ENCODE results near the gene GHRL. TPM values are rescaled to one million over a fixed set of nuclear protein-coding genes. Genes with fewer than 3 reads are reported as not detected.

GHRL gene
- total RNA-seq, 5 donors from 2014 or later (not counting 1 experiment from before 2014, with no cell fraction given): 0.29 to 1.7 (median 0.61) TPM; not detected in 1

DNA sequence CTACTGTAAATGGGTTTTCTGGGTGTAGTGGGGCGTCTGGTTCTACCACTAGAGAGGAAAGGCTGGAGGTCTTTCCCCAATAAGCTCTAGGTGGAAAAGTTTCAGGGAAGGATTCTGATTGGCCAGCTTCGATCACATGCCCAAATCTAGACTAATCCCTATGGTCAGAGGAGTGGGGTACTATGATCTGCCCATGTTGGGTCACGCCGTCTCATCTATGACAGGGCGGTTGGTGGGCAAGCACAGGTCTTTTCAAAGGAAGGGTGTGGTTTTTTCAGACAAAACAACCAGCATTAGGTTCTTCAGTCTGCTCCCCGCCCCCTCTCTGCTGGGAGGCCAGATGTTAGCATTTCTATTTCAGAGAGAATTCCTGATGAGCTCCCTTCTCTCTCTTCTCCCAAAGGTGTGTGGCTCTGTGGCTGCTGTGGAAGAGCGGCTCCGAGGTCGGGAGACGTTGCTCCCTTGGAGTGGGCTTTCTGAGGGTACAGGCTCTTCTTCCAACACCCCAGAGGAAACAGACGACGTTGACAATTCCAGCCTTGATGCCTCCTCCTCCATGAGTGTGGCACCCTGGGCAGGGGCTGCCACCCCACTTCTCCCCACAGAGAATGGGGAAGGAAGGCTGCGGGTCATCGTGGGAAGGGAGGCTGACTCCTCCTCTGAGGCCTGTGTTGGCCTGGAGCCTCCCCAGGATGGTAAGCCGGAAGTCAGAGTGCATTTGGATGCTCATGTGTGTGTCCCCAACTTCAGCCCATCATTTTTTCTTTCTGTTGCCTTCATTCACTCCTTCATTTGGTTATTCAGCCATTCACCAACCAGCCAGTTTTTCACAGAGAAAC lies 54.2 kb downstream of the GHRL start:
- H3K36me3 Mint-ChIP-seq: peaks cover 27% of the 10 kb centered on the region
- DNase-seq (peak in 15 of 35 experiments; percentile 2 to 44 (median 17)), ATAC-seq (replicated peaks in 1 of 4) (peak; percentile 35 to 65 (median 61))
- H3K36me3 ChIP-seq (ENCODE audit: control insufficient read depth in 2 of 2, extremely low read depth in 1 of 2, insufficient read depth in 1 of 2, low read length in 1 of 2): peaks cover 4 to 32% of the 10 kb centered on the region in 2 donors
- no peaks in the 10 kb centered on the region for H3K9me3 ChIP-seq
- H3K4me1 ChIP-seq (ENCODE audit: control insufficient read depth in 1 of 2, extremely low read depth in 1 of 2, insufficient read depth in 2 of 2, low read length in 2 of 2): peaks cover 36 to 52% of the 10 kb centered on the region in 2 experiments
- no peaks in the 10 kb centered on the region for H3K27me3 Mint-ChIP-seq
- WGBS (ENCODE audit: insufficient coverage): no CpG with 5 or more reads among the region's 15 CpGs
- no peak overlapping the region for H3K4me3 ChIP-seq (ENCODE audit: control insufficient read depth in 1 of 2, extremely low read depth in 1 of 2, low read length in 1 of 2)
- POLR2A ChIA-PET: interaction anchor here in 1 of 2 donors (0.7 kb wide), 1 partner anchor 23 kb away, joined by 3 read pairs; no protein-coding TSS in a partner anchor
- no peaks in the 10 kb centered on the region for H3K27me3 ChIP-seq (replicated peaks in 1 of 2; ENCODE audit: control insufficient read depth in 2 of 2, extremely low read depth in 1 of 2, insufficient read depth in 2 of 2, low read length in 1 of 2)
- CTCF ChIA-PET: interaction anchor here in 1 of 2 donors (0.6 kb wide), 1 partner anchor 27 kb away, joined by 4 read pairs; no protein-coding TSS in a partner anchor
- peaks cover 43 to 55% (median 55%) of the 10 kb centered on the region in 3 donors for H3K4me1 Mint-ChIP-seq
- H3K27ac ChIP-seq (ENCODE audit: low read length): peak overlapping the region; percentile 38
- H3K4me3 Mint-ChIP-seq: peak overlapping the region in 2 of 3 donors; percentile 10 to 52
- H3K9me3 Mint-ChIP-seq: no peaks in the 10 kb centered on the region
- H3K27ac Mint-ChIP-seq: peak overlapping the region; percentile 86 to 89

Other genes starting within 250 kb of the GHRL start
- not detected for gene FANCD2OS, start 184.7 kb downstream of the GHRL start, total RNA-seq
- gene BRK1, start 177.3 kb downstream of the GHRL start, total RNA-seq: 10 to 100 TPM; 53.9 to 74.9 (median 60.9) TPM
- 10 to 100 TPM; 57.2 to 75.0 (median 59.8) TPM for gene VHL, start 151.2 kb downstream of the GHRL start, total RNA-seq
- gene IRAK2, start 128.0 kb downstream of the GHRL start, total RNA-seq: 1 to 10 TPM; 2.9 to 5.0 (median 3.7) TPM
- 10 to 100 TPM; 58.9 to 82.3 (median 79.9) TPM for gene TATDN2, start 44.5 kb downstream of the GHRL start, total RNA-seq
- gene SEC13, start 28.2 kb upstream of the GHRL start, total RNA-seq: 10 to 100 TPM; 64.4 to 82.4 (median 71.3) TPM
- not detected for gene ATP2B2, start 212.6 kb upstream of the GHRL start, total RNA-seq